ENCODE data around the gene TMEM248. TPM values are rescaled to one million over a fixed set of nuclear protein-coding genes. Genes with fewer than 3 reads are reported as not detected.

The TMEM248 gene
- total and polyA plus RNA-seq, 2 experiments from 2014 or later = 40.2 to 73.7 TPM

- TF ChIP-seq EZH2 (IDR thresholded peaks at IDR 0.05; ENCODE audit: low read depth, unreplicated experiment) (no peak), EZH2phosphoT487 (IDR thresholded peaks at IDR 0.05; ENCODE audit: unreplicated experiment) (no peak), ZNF331 (CRISPR knock-in tag; IDR thresholded peaks at IDR 0.05; ENCODE audit: low read depth) (no peak), CREB1 (CRISPR knock-in tag; IDR thresholded peaks at IDR 0.05; ENCODE audit: low read depth) (no peak)
These were observed 25.5 kb downstream of the TMEM248 start (continued) for GRCh38 chr7:66946545-66946944.

GRCh38 chr7:66948480-66949109, 27.6 kb downstream of the TMEM248 start:
- no peak overlapping the region for H2AFZ ChIP-seq
- H3K4me1 ChIP-seq (ENCODE audit: insufficient read depth) = no peaks in the 10 kb centered on the region
- no peaks in the 10 kb centered on the region for H3K9me2 ChIP-seq (ENCODE audit: insufficient read depth)
- Mint-ChIP-seq H3K4me3 (no peak overlapping the region), H3K27me3 (ENCODE audit: insufficient read depth, low read depth, poor library complexity) (peaks cover 3% of the 10 kb centered on the region), H3K27ac (no peak overlapping the region), H3K9me3 (no peaks in the 10 kb centered on the region), H3K36me3 (ENCODE audit: low read depth) (peaks cover 61% of the 10 kb centered on the region), H3K4me1 (0 out of 3 replicates have a peak, but pooled peaks cover 5% of the 10 kb centered on the region)
- TF ChIP-seq REST (IDR thresholded peaks at IDR 0.05; ENCODE audit: unreplicated experiment) = no peak
- DNase-seq (ENCODE audit: low spot score) (no peak), ATAC-seq (no peak)
- no peak overlapping the region for H3K4me2 ChIP-seq
- H3F3A ChIP-seq (replicated peaks; ENCODE audit: low read depth) = no peaks in the 10 kb centered on the region
- H4K20me1 ChIP-seq (replicated peaks; ENCODE audit: insufficient read depth) = peaks cover 7% of the 10 kb centered on the region; the same call in 1 of the 2 replicates
- H3K27me3 ChIP-seq (ENCODE audit: insufficient read depth) = no peaks in the 10 kb centered on the region
- peaks cover 29% of the 10 kb centered on the region for H3K36me3 ChIP-seq (ENCODE audit: insufficient read depth)
- H3K79me2 ChIP-seq (replicated peaks; ENCODE audit: insufficient read depth) = no peaks in the 10 kb centered on the region
- no peak overlapping the region for H3K27ac ChIP-seq (ENCODE audit: low read depth)
- no peak overlapping the region for H3K4me3 ChIP-seq

- no peak for DNase-seq (ENCODE audit: low spot score)
- TF ChIP-seq POLR2AphosphoS5 (IDR thresholded peaks at IDR 0.05; ENCODE audit: low read depth) (no peak), ZNF462 (CRISPR knock-in tag; IDR thresholded peaks at IDR 0.05) (no peak), EZH2phosphoT487 (IDR thresholded peaks at IDR 0.05; ENCODE audit: unreplicated experiment) (no peak), CTCF (conservative IDR thresholded peaks at IDR 0.05; ENCODE audit: low read depth in 2 of 2) (no peak)
These were observed 29.3 kb downstream of the TMEM248 start for GRCh38 chr7:66950311-66950710.

More at GRCh38 chr7:66950311-66950710, 29.3 kb downstream of the TMEM248 start:
- Histone ChIP-seq H3F3A (replicated peaks; ENCODE audit: low read depth) (no peaks in the 10 kb centered on the region; the same call in 1 of the 2 replicates), H4K20me1 (replicated peaks; ENCODE audit: insufficient read depth) (peaks cover 7% of the 10 kb centered on the region; the same call in 1 of the 2 replicates), H3K4me2 (no peak overlapping the region), H3K79me2 (replicated peaks; ENCODE audit: insufficient read depth) (no peaks in the 10 kb centered on the region), H2AFZ (no peak overlapping the region), H3K4me3 (no peak overlapping the region), H3K9me2 (ENCODE audit: insufficient read depth) (no peaks in the 10 kb centered on the region), H3K36me3 (ENCODE audit: insufficient read depth) (peaks cover 26% of the 10 kb centered on the region), H3K4me1 (ENCODE audit: insufficient read depth) (no peaks in the 10 kb centered on the region), H3K27ac (ENCODE audit: low read depth) (no peak overlapping the region), H3K27me3 (ENCODE audit: insufficient read depth) (no peaks in the 10 kb centered on the region)
- Mint-ChIP-seq H3K4me1 (0 out of 3 replicates have a peak, but pooled peaks cover 5% of the 10 kb centered on the region), H3K9me3 (no peaks in the 10 kb centered on the region), H3K27ac (no peak overlapping the region), H3K27me3 (ENCODE audit: insufficient read depth, low read depth, poor library complexity) (peaks cover 4% of the 10 kb centered on the region), H3K36me3 (ENCODE audit: low read depth) (peaks cover 58% of the 10 kb centered on the region), H3K4me3 (no peak overlapping the region)
- ATAC-seq = no peak
